ENCODE data around the gene ICA1L.
A peak's percentile ranks its signal among the peaks of the same experiment; 100 is the strongest.
"Not testable (repeated sequence)": the region's sequence is repeated elsewhere in the genome, so short reads cannot be mapped to it uniquely, and the experiment has no call there.

The ICA1L gene

GRCh38 chr2:202871300-202872141 is at the start of gene ICA1L:
Gene ICA1L (minus strand): TSS chr2:202871766. CDS start chr2:202829009, 42,757 bp downstream.
- FAIRE-seq: no peak

- no peak for FAIRE-seq
Observed at GRCh38 chr2:202918860-202919259, 47.3 kb upstream of the ICA1L start.

- FAIRE-seq: not testable (repeated sequence)
Observed at GRCh38 chr2:202912342-202913201, 41.0 kb upstream of the ICA1L start.

- FAIRE-seq: peak; percentile 90
Observed at GRCh38 chr2:202911512-202912341, 40.2 kb upstream of the ICA1L start, which contains the start of the genes CARF and WDR12. Gene CARF (plus strand): TSS chr2:202912275. CDS start chr2:202941903, 29,628 bp downstream. Gene WDR12 (minus strand): TSS chr2:202911673. CDS start chr2:202911476, 197 bp downstream.

GRCh38 chr2:202911203-202911511 is 39.6 kb upstream of the ICA1L start:
- no peak for FAIRE-seq

- FAIRE-seq: no peak
Observed at GRCh38 chr2:202910698-202911097, 39.1 kb upstream of the ICA1L start.

- not testable (repeated sequence) for FAIRE-seq
Observed at GRCh38 chr2:202910250-202910649, 38.7 kb upstream of the ICA1L start.

GRCh38 chr2:202909394-202910192 is 38.0 kb upstream of the ICA1L start:
- no peak for FAIRE-seq

- FAIRE-seq: no peak
Observed at GRCh38 chr2:202908186-202908585, 36.6 kb upstream of the ICA1L start.

GRCh38 chr2:202905507-202905906 is 33.9 kb upstream of the ICA1L start:
- not testable (repeated sequence) for FAIRE-seq

- FAIRE-seq: no peak
Observed at GRCh38 chr2:202885190-202885589, 13.6 kb upstream of the ICA1L start.

GRCh38 chr2:202883987-202884675 is 12.6 kb upstream of the ICA1L start:
- FAIRE-seq: no peak

- no peak for FAIRE-seq
Observed at GRCh38 chr2:202881570-202881969, 10.0 kb upstream of the ICA1L start.

- FAIRE-seq: no peak
Observed at GRCh38 chr2:202877699-202878098, 6.1 kb upstream of the ICA1L start.

- peak; percentile 37 for FAIRE-seq
Observed at GRCh38 chr2:202870431-202871299, 901 bp downstream of the ICA1L start.

GRCh38 chr2:202861987-202862386 is 9.6 kb downstream of the ICA1L start:
- no peak for FAIRE-seq

GRCh38 chr2:202858601-202859000 is 13.0 kb downstream of the ICA1L start:
- FAIRE-seq: no peak

- not testable (repeated sequence) for FAIRE-seq
Observed at GRCh38 chr2:202849343-202849742, 22.2 kb downstream of the ICA1L start.

- no peak for FAIRE-seq
Observed at GRCh38 chr2:202848813-202849212, 22.8 kb downstream of the ICA1L start.

All from G401.6 (cell line).